Right kidney (tissue), 1 donor: Measurements from ENCODE around the gene ZDHHC5.
A peak's percentile ranks its signal among the peaks of the same experiment; 100 is the strongest.
"Not testable (repeated sequence)": the region's sequence is repeated elsewhere in the genome, so short reads cannot be mapped to it uniquely, and the experiment has no call there.

ENCODE experiments used
- DNase-seq: peaks from one replicate; pipeline ENCODE4 v3.0.0-alpha.2; 2016

The ZDHHC5 gene

DNA sequence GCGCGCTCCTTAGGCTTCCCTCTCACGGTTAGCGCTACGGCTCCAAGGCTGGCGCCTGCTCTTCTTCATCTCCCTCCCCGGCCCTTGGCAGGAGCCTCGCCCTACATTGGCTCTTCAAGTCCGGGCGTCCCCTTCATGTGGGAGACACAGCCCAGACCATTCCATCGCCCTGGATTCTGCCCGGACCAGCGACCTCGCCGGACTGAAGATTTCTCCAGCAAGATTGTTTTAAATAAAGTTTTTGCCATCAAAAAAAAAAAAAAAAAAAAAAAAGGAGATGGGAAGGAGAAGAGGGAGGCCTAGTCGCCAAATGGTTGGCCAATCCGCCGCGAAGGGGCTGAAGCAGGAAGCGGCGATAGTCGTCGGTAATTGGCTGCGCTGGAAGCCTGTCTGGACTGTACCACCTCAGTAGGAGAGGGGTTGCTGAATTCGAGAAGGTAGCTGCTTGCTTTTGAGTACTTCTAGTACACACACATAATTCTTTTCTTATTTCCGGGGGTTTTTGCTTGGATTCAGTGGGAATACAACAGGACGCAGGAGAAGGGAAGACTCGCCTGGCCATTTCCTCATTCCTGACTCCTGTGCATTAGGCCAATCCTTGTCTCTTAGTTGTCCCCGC is 688 bp upstream of the ZDHHC5 start:
- peak; percentile 99 for DNase-seq

DNA sequence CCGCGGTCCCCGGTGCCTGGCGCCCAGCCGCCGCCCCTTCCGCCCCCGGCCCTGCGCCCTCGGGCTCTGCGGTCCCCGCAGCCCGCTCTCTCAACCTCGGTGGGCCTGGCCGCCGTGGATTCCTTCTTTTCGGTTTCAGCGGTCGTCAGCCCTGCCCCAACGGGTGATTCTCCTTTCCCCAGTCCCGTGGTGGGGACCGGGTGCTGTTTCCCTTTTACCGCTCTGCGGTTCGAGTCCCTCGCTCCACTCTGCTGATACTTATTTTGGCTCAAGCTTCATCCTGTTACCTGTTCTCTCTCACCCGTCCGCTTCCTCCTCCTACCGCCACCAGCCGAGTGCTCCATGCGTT is 494 bp downstream of the ZDHHC5 start:
- no peak for DNase-seq

DNA sequence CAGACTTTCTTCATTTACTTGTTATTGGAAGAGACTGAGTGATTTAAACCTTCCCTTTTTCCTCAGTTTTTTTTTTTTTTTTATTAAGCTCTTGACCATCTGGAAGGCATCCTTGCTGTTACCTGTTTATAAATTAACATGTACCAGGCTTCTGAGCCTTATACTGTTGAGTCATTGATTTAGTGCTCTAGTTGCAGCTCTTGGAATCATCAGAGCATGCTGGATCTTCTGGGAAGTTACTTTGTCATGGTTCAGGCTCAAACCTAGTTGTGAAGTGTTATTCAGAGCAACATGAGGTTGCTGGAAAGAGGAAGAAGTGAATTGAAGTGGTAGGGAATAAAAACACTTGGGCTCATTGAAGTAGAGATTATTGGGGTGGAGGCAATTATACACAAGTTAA is 6.3 kb downstream of the ZDHHC5 start:
- no peak for DNase-seq

- no peak for DNase-seq
Observed at GRCh38 chr11:57675176-57675941, 7.4 kb downstream of the ZDHHC5 start.

GRCh38 chr11:57679396-57679795 is 11.5 kb downstream of the ZDHHC5 start:
- DNase-seq = no peak

GRCh38 chr11:57680552-57680874 is 12.6 kb downstream of the ZDHHC5 start:
- DNase-seq = no peak

- no peak for DNase-seq
Observed at GRCh38 chr11:57681168-57681567, 13.3 kb downstream of the ZDHHC5 start.

GRCh38 chr11:57690474-57690873 is 22.6 kb downstream of the ZDHHC5 start:
- not testable (repeated sequence) for DNase-seq

GRCh38 chr11:57698843-57699365 is 31.0 kb downstream of the ZDHHC5 start:
- DNase-seq = no peak

GRCh38 chr11:57699813-57700212 is 31.9 kb downstream of the ZDHHC5 start:
- no peak for DNase-seq

- DNase-seq = no peak
Observed at GRCh38 chr11:57700425-57700824, 32.5 kb downstream of the ZDHHC5 start.

- no peak for DNase-seq
Observed at GRCh38 chr11:57703341-57703740, 35.4 kb downstream of the ZDHHC5 start.

DNA sequence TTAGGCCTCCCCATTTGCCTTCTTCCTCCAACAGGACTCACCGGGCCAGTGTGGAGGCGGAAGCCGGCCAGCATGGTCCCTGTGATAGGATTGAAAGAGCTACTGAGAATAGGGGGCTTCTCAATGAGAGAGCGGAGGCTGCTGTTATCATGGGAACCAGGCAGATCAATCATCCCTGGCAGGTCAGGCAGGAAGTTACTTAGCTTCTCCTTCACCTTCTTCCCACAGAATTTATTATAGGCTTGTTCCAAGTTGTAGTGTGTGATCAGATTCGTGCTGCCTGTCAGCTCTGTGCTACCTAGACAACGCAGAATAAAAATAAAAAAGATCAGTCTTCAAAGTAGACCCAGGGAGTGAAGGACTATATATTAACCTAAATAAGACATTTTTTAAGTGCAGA is 37.0 kb downstream of the ZDHHC5 start:
- DNase-seq = no peak

- not testable (repeated sequence) for DNase-seq
Observed at GRCh38 chr11:57705432-57705831, 37.5 kb downstream of the ZDHHC5 start.

DNA sequence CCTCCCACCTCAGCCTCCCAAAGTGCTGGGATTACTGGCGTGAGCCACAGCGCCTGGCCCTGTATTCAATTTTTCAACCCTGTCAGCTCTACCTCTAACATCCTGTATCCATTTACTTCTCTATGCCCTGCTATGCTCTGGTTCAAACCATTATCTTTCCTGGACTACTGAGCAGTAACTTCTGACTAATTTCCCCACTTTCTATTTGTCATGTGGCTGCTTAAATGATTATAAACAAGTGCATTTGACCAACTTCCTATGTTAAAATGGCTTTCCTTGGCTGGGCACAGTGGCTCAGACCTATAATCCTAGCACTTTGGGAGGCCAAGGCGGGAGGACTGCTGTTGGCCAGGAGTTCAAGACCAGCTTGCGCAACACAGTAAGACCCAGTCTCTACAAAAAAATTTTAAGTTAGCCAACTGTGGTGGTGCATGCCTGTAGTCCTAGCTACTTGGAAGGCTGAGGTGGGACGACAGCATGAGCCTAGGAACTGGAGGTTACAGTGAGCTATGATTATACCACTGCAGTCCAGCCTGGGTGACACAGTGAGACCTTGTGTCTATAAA is 42.0 kb downstream of the ZDHHC5 start:
- no peak for DNase-seq

GRCh38 chr11:57711414-57712255 is 43.7 kb downstream of the ZDHHC5 start, which contains the start of gene MED19:
MED19 (minus strand) TSS chr11:57712215; CDS start chr11:57712179, 36 bp downstream.
- peak; percentile 86 for DNase-seq

DNA sequence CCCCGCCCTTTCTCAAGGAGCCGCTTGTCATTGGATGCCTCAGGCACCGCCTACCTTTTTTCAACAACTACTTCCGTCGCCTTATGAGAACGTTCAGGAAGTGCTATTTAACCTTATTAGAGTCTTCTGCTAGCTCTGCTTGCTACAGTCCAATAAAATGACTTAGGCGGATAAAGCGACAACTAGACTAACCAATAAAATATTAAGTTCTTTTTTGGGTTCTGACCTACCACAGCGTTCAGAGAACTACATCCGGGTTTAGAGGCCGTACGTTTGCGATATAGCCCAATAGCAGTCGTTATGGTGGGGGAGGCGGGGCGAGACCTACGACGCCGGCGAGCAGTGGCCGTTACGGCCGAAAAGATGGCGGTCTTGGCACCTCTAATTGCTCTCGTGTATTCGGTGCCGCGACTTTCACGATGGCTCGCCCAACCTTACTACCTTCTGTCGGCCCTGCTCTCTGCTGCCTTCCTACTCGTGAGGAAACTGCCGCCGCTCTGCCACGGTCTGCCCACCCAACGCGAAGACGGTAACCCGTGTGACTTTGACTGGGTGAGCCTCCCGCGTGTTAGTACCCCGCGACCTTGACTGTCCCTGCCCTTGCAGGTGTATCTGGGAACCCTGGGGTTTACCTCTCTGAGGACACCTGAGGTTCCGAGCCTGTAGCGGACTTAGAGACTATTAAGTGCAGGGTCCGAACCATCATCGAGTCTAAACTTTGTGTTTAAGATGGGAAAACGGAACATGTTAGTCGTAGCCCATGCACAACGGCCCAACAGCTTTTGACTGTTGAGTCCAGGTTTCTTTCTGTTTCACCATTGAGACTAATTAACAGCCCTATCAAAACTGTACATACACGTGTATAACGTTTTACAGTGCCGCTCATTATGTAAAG is 44.6 kb downstream of the ZDHHC5 start, which contains the start of gene TMX2:
TSS of gene TMX2 (plus strand) at position 338 of the 895 bp plus-strand sequence. CDS start at position 364, 26 bp downstream.
- peak; percentile 74 for DNase-seq

DNA sequence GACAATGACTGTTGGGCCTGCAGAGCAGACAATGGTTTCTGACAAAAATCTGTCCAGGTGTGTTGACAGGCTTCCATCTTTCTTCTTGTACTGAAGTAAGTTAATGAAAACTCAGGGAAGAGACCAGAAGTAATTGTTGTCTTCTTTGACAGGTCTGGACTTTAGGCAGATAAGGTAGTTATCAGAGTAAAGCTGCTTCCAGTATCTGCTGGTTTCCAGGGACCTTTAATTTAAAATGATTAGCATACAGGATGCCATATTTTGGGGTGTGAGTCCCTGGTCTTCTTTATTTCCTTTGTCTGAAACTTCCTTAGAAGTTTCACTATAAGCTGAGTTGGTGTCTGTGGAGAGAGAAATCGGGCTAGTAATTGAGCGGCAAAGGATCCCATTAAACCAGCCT is 45.9 kb downstream of the ZDHHC5 start:
- no peak for DNase-seq

DNA sequence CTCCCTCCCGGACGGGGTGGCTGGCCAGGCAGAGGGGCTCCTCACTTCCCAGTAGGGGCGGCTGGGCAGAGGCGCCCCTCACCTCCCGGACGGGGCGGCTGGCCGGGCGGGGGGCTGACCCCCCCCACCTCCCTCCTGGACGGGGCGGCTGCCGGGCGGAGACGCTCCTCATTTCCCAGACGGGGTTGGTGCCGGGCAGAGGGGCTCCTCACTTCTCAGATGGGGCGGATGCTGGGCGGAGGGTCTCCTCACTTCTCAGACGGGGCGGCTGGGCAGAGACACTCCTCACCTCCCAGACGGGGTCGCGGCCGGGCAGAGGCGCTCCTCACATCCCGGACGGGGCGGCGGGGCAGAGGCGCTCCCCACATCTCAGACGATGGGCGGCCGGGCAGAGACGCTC is 48.8 kb downstream of the ZDHHC5 start:
- not testable (repeated sequence) for DNase-seq

DNA sequence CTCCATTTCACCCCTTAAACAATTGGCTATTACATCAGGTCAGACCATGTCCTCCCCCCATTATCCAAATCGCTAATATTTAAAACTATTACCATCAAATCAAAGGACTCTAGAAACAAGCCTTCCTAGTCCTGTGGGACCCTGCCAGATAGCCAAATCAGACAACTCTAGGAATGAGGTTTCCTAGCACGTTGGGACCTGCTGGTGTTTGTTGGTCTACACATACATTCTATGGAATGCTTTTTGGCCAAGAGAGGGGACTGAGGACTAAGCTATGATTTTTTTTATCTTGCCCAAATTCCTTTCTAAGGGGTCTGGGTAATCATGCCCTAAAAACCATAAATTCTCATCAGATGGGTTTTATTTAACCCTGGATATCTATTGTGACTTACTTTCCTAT is 59.3 kb downstream of the ZDHHC5 start:
- DNase-seq = no peak

DNA sequence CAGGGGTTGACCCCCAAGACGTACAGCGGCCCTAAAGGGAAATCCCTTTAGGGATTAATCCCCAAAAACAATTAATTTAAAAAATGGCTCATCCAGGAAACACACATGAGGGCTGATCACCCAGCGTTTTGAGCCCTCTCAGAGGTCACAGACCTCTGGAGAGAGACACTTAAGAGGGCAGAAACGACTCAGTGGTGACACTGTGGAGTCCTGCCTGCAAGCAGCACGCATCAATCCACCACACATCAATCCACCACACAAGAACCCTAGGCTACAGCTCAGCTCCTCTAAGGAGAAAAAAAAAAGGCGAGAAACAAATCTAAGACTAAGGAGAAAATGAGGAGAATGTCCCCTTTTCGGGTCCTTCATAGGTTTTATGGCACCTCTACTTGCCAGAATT is 60.9 kb downstream of the ZDHHC5 start:
- no peak for DNase-seq

DNA sequence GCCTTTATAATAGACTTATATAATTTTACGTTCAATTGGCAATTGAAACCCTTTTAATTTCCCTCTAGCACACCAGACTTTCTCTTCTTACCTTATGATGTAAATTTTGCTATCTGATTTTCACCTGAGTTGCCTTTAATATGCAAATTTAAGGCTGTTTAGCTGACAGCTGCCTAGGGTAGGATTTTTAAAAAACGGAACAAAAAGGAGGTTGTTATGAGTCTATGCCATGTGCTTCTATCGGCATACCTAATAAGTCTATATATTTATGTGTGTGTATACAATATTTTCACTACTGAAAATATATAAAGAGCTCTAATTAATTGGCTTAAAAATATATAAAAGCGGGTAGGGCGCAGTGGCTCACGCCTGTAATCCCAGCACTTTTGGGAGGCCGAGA is 61.6 kb downstream of the ZDHHC5 start:
- DNase-seq = no peak
